K562 (cell line): ENCODE results near the gene EPHB2. TPM values are rescaled to one million over a fixed set of nuclear protein-coding genes. Genes with fewer than 3 reads are reported as not detected.
A peak's percentile ranks its signal among the peaks of the same experiment; 100 is the strongest.

ENCODE experiments used
- ATAC-seq: fragments of 200-7000 bp; cut with Tn5 transposase; 3 replicates; pipeline ENCODE4 v1.9.1; 2020; ENCODE audit warnings: moderate library complexity
- Bru-seq: library from RNA; stranded (reverse); fragments of 400-500 nt; gene quantifications from one replicate; lab custom pipeline; 2021; lab: Mats Ljungman, UMichigan
- BruChase-seq, 2 experiments: library from RNA; stranded (reverse); fragments of 400-500 nt; gene quantifications; one replicate each; lab custom pipeline; 2021; lab: Mats Ljungman, UMichigan
- BruUV-seq: library from RNA; stranded (reverse); fragments of 400-500 nt; replicated peaks from 2 replicates; lab custom pipeline; 2021; lab: Mats Ljungman, UMichigan
- CTCF ChIA-PET: fragments of 300-600 bp; formaldehyde crosslinking; extraction: SDS; loops from one replicate; lab custom pipeline; 2021; ENCODE audit warnings: low intra/inter-chr PET ratio; lab: Yijun Ruan, JAX
- POLR2A ChIA-PET: fragments of 300-600, 350-650 bp; sonication (Branson Sonifier 250); formaldehyde crosslinking; extraction: SDS; loops from one replicate; lab custom pipeline; 2021; ENCODE audit warnings: antibody characterized with exemption, inconsistent platforms; lab: Yijun Ruan, JAX
- DNase-seq, 4 experiments: peaks; one replicate each; pipeline versions ENCODE4 v3.0.0 to v3.0.0-alpha.2; 2011 to 2018; ENCODE audit warnings: low spot score in 3 of 4, mixed read lengths in 3 of 4; ENCODE audit errors: extremely low read depth in 1 of 4
- FAIRE-seq: peaks from 2 replicates; lab custom pipeline; 2011; peaks lifted over from hg19 to GRCh38; lab: Jason Lieb, UNC
- H2AFZ ChIP-seq: 2 replicates; pipeline ENCODE4 v1.6.0; 2011; ENCODE audit warnings: low read depth, low read length, control low read depth, inconsistent platforms
- H3K27ac ChIP-seq: fragments of 200-600 bp; 3 replicates; pipeline ENCODE4 v1.8.0; 2011; ENCODE audit warnings: low read depth, mild to moderate bottlenecking, control low read depth, inconsistent platforms, low read length, moderate library complexity, mixed read lengths; ENCODE audit errors: extremely low read depth
- H3K27me3 ChIP-seq, 2 experiments: fragments of 300-600 bp in 1 of 2; 2 replicates in 1 of 2; 3 replicates in 1 of 2; pipeline versions ENCODE4 v1.6.0 to v1.8.0; 2011; ENCODE audit warnings: inconsistent platforms in 2 of 2, low read length in 2 of 2, mild to moderate bottlenecking in 1 of 2, mixed read lengths in 1 of 2, moderate library complexity in 1 of 2; ENCODE audit not compliant: control insufficient read depth in 2 of 2, insufficient read depth in 2 of 2
- H3K36me3 ChIP-seq: fragments of 300-600 bp; 3 replicates; pipeline ENCODE4 v1.8.0; 2011; ENCODE audit warnings: mild to moderate bottlenecking, low read length, inconsistent platforms; ENCODE audit not compliant: control insufficient read depth, insufficient read depth
- H3K4me1 ChIP-seq, 2 experiments: fragments of 200-600 bp in 1 of 2; replicated peaks in 1 of 2; 2 replicates in 1 of 2; 3 replicates in 1 of 2; pipeline versions ENCODE4 v1.5.1 to v1.8.0; 2011; ENCODE audit warnings: inconsistent platforms in 2 of 2, low read length in 2 of 2, mild to moderate bottlenecking in 1 of 2, mixed read lengths in 1 of 2, moderate library complexity in 1 of 2; ENCODE audit not compliant: control insufficient read depth in 2 of 2, insufficient read depth in 2 of 2
- H3K4me2 ChIP-seq: 2 replicates; pipeline ENCODE4 v1.6.1; 2011; ENCODE audit warnings: low read length, control low read depth, inconsistent platforms, mixed read lengths; ENCODE audit not compliant: insufficient read depth
- H3K4me3 ChIP-seq: fragments of 200-600 bp; sonication (generic), shearing (Covaris generic); 2 replicates; pipeline ENCODE4 v1.5.1; 2016; ENCODE audit warnings: control low read depth, inconsistent platforms
- H3K79me2 ChIP-seq: fragments of 200-600 bp; 3 replicates; pipeline ENCODE4 v1.8.0; 2011; ENCODE audit warnings: low read length, inconsistent platforms; ENCODE audit not compliant: control insufficient read depth, insufficient read depth
- H3K9ac ChIP-seq, 2 experiments: 2 replicates each; pipeline versions ENCODE4 v1.6.0 to v1.6.1; 2011; ENCODE audit warnings: low read depth in 2 of 2, low read length in 2 of 2, control low read depth in 1 of 2, inconsistent platforms in 1 of 2, mild to moderate bottlenecking in 1 of 2, mixed read lengths in 1 of 2; ENCODE audit not compliant: insufficient read depth in 1 of 2
- H3K9me1 ChIP-seq: one replicate; pipeline ENCODE4 v1.6.0; 2011; ENCODE audit warnings: inconsistent platforms, mild to moderate bottlenecking, low read length, moderate library complexity; ENCODE audit not compliant: control insufficient read depth, insufficient read depth
- H3K9me3 ChIP-seq: replicated peaks from 2 replicates; pipeline ENCODE4 v1.5.1; 2011; ENCODE audit warnings: low read depth, low read length, inconsistent platforms; ENCODE audit not compliant: control insufficient read depth, insufficient read depth
- H4K20me1 ChIP-seq: replicated peaks from 2 replicates; pipeline ENCODE4 v1.6.1; 2011; ENCODE audit warnings: low read length, inconsistent platforms, mixed read lengths; ENCODE audit not compliant: control insufficient read depth, insufficient read depth
- BDP1 ChIP-seq: IDR thresholded peaks from 3 replicates; pipeline ENCODE4 v1.6.1; 2011; ENCODE audit not compliant: insufficient read length, insufficient read depth
- CBFB ChIP-seq: sonication (generic); formaldehyde crosslinking; IDR thresholded peaks from 2 replicates; pipeline ENCODE4 v1.4.0; 2020; ENCODE audit warnings: mild to moderate bottlenecking, missing genetic modification reagents
- MEF2A ChIP-seq: IDR thresholded peaks from 2 replicates; pipeline ENCODE4 v1.6.1; 2011; ENCODE audit warnings: low read depth, mild to moderate bottlenecking, low read length, moderate library complexity; ENCODE audit not compliant: control insufficient read depth
- RB1 ChIP-seq: fragments of 450-650 bp; IDR thresholded peaks from 2 replicates; pipeline ENCODE4 v1.6.1; 2017; ENCODE audit warnings: low read depth, mild to moderate bottlenecking
- SMARCA5 ChIP-seq: fragments of 450-650 bp; IDR thresholded peaks from 2 replicates; pipeline ENCODE4 v1.6.1; 2016
- SP1 ChIP-seq: sonication (generic); formaldehyde crosslinking; IDR thresholded peaks from 2 replicates; pipeline ENCODE4 v1.8.1; 2022; ENCODE audit warnings: mild to moderate bottlenecking, missing genetic modification reagents
- ZNF121 ChIP-seq: sonication (generic); formaldehyde crosslinking; conservative IDR thresholded peaks from 2 replicates; pipeline ENCODE4 v1.8.0; 2022; ENCODE audit warnings: missing genetic modification reagents
- ZNF589 ChIP-seq: fragments of 200-800 bp; sonication (Bioruptor generic); IDR thresholded peaks from 2 replicates; pipeline ENCODE4 v1.6.1; 2016; ENCODE audit warnings: low read depth, missing genetic modification characterization, missing compliant biosample characterization
- WGBS: fragments of 100-300 bp; shearing (Covaris generic); methylation state at CpG from one replicate; pipeline ENCODE4 v1.1.6; 2016; ENCODE audit warnings: low coverage, mixed read lengths; ENCODE audit not compliant: insufficient coverage; ENCODE audit errors: missing lambda C conversion rate; 5-methylcytosine and 5-hydroxymethylcytosine counted together
- in situ Hi-C: fragments of 300-500 bp; cut with MboI; formaldehyde crosslinking; loops from 4 replicates; pipeline ENCODE4 v1.15.0; 2018; ENCODE audit warnings: inconsistent platforms, mixed read lengths
- intact Hi-C: fragments of 100-400 bp; cut with micrococcal nuclease; formaldehyde crosslinking; loops from 2 replicates; pipeline ENCODE4 v1.14.2; 2022
- long read RNA-seq, 3 experiments: library from polyadenylated mRNA in 2 of 3; library from RNA in 1 of 3; unstranded in 2 of 3; stranded (forward) in 1 of 3; transcript quantifications; one replicate each; pipeline ENCODE4 v2.0.0, GENCODE V29; 2019 to 2022
- polyA minus RNA-seq, 3 experiments: library from RNA; depleted of rRNA, polyadenylated mRNA; stranded (reverse); fragments of >200 nt; gene quantifications; 2 replicates each; pipeline ENCODE4 v1.2.3, GENCODE V29; 2011
- polyA plus RNA-seq, 8 experiments: library from polyadenylated mRNA; depleted of rRNA in 4 of 8; stranded (reverse) in 5 of 8; unstranded in 3 of 8; fragments of >200 nt; fragmentation: Nextera tagmentation in 2 of 8; fragmentation: Illumina TruSeq in 1 of 8; extraction: Ambion mirVana in 2 of 8; extraction: Trizol in 1 of 8; gene quantifications; 2 replicates each; pipeline versions ENCODE4 v1.2.1 to v1.2.3, GENCODE V29; 2011 to 2014; ENCODE audit warnings: inconsistent platforms in 1 of 8, missing spikeins in 1 of 8
- total RNA-seq, 7 experiments: library from RNA; depleted of rRNA in 6 of 7; stranded (reverse); fragments of >200 nt in 6 of 7; fragmentation: Illumina TruSeq in 2 of 7; extraction: Trizol in 2 of 7; gene quantifications; 2 replicates each; pipeline versions ENCODE4 v1.2.1 to v1.2.3, GENCODE V29; 2011 to 2021; ENCODE audit warnings: low replicate concordance in 1 of 7
- TF ChIP-seq, protein P1 (sequence below): fragments of 250-450 bp; sonication (Bioruptor Pico); IDR thresholded peaks from 2 replicates; pipeline ENCODE4 v1.4.0; 2020; ENCODE audit warnings: mild to moderate bottlenecking

EPHB2 gene
- total RNA-seq (2011; cell fraction: chromatin; rRNA removed; ENCODE audit: low replicate concordance): 0.23 TPM in 1 of 2 replicates, not detected in the other
- not detected in 2 replicates for total RNA-seq (2011; cell fraction: nucleolus; rRNA removed)
- total RNA-seq (2011; cell fraction: nucleoplasm; rRNA removed): not detected in 2 replicates
- not detected in 2 replicates for total RNA-seq (2014; rRNA removed)
- total RNA-seq (2014; rRNA removed; fragmentation: Illumina TruSeq; extraction: Trizol): not detected in 2 replicates
- not detected in 2 replicates for total RNA-seq (2015; rRNA removed; fragmentation: Illumina TruSeq; extraction: Trizol)
- total RNA-seq (2021): not detected in 2 replicates
- polyA plus RNA-seq (2011; rRNA removed): 0.05 TPM in 1 of 2 replicates, not detected in the other
- polyA plus RNA-seq (2011; cell fraction: cytosol; rRNA removed): 0.03 TPM in 1 of 2 replicates, not detected in the other
- polyA plus RNA-seq (2011; cell fraction: nucleus; rRNA removed): not detected in 2 replicates
- polyA plus RNA-seq (2012): 0.03 and 0.18 TPM in 2 replicates
- polyA plus RNA-seq (2014; fragmentation: Illumina TruSeq; extraction: Trizol): not detected in 2 replicates
- polyA plus RNA-seq (2014; fragmentation: Nextera tagmentation; extraction: Ambion mirVana): not detected
- polyA plus RNA-seq (2014; rRNA removed): not detected in 2 replicates
- polyA minus RNA-seq (2011; rRNA and poly(A)+ RNA removed): not detected in 2 replicates
- polyA minus RNA-seq (2011; cell fraction: cytosol; rRNA and poly(A)+ RNA removed): not detected in 2 replicates
- not detected in 2 replicates for polyA minus RNA-seq (2011; cell fraction: nucleus; rRNA and poly(A)+ RNA removed)
- Bru-seq, nascent RNA: percentile 4 among the genes with signal in this experiment
- percentile 6 among the genes with signal in this experiment for BruChase-seq, experiment 1, labeled RNA remaining after a 2-hour chase
- BruChase-seq, experiment 2, labeled RNA remaining after a 6-hour chase: percentile 7 among the genes with signal in this experiment
- long read RNA-seq, experiment 1: 0 reads
- long read RNA-seq, experiment 2: 0 reads
- long read RNA-seq, experiment 3: 0 reads

DNA sequence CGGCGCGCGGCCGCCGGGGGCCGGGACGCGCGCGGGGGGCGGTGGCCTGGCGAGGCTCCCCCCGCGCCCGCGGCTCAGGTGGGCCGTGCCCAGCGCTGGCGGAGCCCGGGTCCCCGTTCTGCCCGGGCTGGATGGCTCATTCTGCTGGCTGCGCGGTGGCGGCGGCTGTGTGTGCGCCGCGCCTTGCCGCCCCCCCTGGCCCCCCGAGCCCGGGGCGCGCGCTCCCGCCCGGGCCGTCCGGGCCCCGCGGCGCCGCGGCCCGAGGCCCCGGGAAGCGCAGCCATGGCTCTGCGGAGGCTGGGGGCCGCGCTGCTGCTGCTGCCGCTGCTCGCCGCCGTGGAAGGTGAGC is at the start of gene EPHB2:
Gene EPHB2 (plus strand): TSS at position 139 of the 349 bp plus-strand sequence. CDS start 144 bp downstream, at position 283.
- intact Hi-C loops (no loop called here), in situ Hi-C loops (no loop called here)
- FAIRE-seq: no peak
- Histone ChIP-seq H3K36me3 (no peaks in the 10 kb centered on the region), H3K27ac (no peak within 1 kb of the TSS), H3K4me2 (no peak within 1 kb of the TSS), H4K20me1 (peaks cover 43% of the 10 kb centered on the region), H3K9me1 (no peaks in the 10 kb centered on the region), H3K9me3 (no peaks in the 10 kb centered on the region), H3K79me2 (no peaks in the 10 kb centered on the region), H3K9ac (no peak within 1 kb of the TSS), H3K27me3 (peaks cover 36 to 57% of the 10 kb centered on the region in 2 experiments), H3K4me1 (peaks cover 0 to 25% of the 10 kb centered on the region in 2 experiments; a peak in 4 of 5 replicates), H3K4me3 (no peak within 1 kb of the TSS), H2AFZ (no peak within 1 kb of the TSS)
- TF ChIP-seq BDP1 (no peak), SMARCA5 (no peak), SP1 (no peak), RB1 (0 out of 2 replicates have a peak, but pooled peaks have one; percentile 0), ZNF121 (CRISPR knock-in tag) (no peak), MEF2A (no peak), CBFB (CRISPR knock-in tag) (no peak), ZNF589 (no peak)
- TF ChIP-seq, protein P1, sequence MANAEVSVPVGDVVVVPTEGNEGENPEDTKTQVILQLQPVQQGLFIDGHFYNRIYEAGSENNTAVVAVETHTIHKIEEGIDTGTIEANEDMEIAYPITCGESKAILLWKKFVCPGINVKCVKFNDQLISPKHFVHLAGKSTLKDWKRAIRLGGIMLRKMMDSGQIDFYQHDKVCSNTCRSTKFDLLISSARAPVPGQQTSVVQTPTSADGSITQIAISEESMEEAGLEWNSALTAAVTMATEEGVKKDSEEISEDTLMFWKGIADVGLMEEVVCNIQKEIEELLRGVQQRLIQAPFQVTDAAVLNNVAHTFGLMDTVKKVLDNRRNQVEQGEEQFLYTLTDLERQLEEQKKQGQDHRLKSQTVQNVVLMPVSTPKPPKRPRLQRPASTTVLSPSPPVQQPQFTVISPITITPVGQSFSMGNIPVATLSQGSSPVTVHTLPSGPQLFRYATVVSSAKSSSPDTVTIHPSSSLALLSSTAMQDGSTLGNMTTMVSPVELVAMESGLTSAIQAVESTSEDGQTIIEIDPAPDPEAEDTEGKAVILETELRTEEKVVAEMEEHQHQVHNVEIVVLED (CRISPR knock-in tag): no peak
- peak; percentile 50 for ATAC-seq
- POLR2A ChIA-PET: no interaction called here
- 0% methylated on average over 2 of the region's 55 CpGs for WGBS
- CTCF ChIA-PET: no interaction called here
- no TSS peak for BruUV-seq
- DNase-seq: peak; percentile 28 to 86 (median 76)
